K562 (cell line): ENCODE measurements around the gene NEDD4. TPM values are rescaled to one million over a fixed set of nuclear protein-coding genes. Genes with fewer than 3 reads are reported as not detected.

ENCODE experiments used
- ATAC-seq: fragments of 200-7000 bp; cut with Tn5 transposase; 3 replicates; pipeline ENCODE4 v1.9.1; 2020; ENCODE audit warnings: moderate library complexity
- BruUV-seq: library from RNA; stranded (reverse); fragments of 400-500 nt; replicated peaks from 2 replicates; lab custom pipeline; 2021; lab: Mats Ljungman, UMichigan
- CTCF ChIA-PET: fragments of 300-600 bp; formaldehyde crosslinking; extraction: SDS; loops from one replicate; lab custom pipeline; 2021; ENCODE audit warnings: low intra/inter-chr PET ratio; lab: Yijun Ruan, JAX
- POLR2A ChIA-PET: fragments of 300-600, 350-650 bp; sonication (Branson Sonifier 250); formaldehyde crosslinking; extraction: SDS; loops from one replicate; lab custom pipeline; 2021; ENCODE audit warnings: antibody characterized with exemption, inconsistent platforms; lab: Yijun Ruan, JAX
- DNase-seq, 4 experiments: peaks; one replicate each; pipeline versions ENCODE4 v3.0.0 to v3.0.0-alpha.2; 2011 to 2018; ENCODE audit warnings: low spot score in 3 of 4, mixed read lengths in 3 of 4; ENCODE audit errors: extremely low read depth in 1 of 4
- FAIRE-seq: peaks from 2 replicates; lab custom pipeline; 2011; peaks lifted over from hg19 to GRCh38; lab: Jason Lieb, UNC
- H2AFZ ChIP-seq: 2 replicates; pipeline ENCODE4 v1.6.0; 2011; ENCODE audit warnings: low read depth, low read length, control low read depth, inconsistent platforms
- H3K27ac ChIP-seq: fragments of 200-600 bp; 3 replicates; pipeline ENCODE4 v1.8.0; 2011; ENCODE audit warnings: low read depth, mild to moderate bottlenecking, control low read depth, inconsistent platforms, low read length, moderate library complexity, mixed read lengths; ENCODE audit errors: extremely low read depth
- H3K27me3 ChIP-seq, 2 experiments: fragments of 300-600 bp in 1 of 2; 2 replicates in 1 of 2; 3 replicates in 1 of 2; pipeline versions ENCODE4 v1.6.0 to v1.8.0; 2011; ENCODE audit warnings: inconsistent platforms in 2 of 2, low read length in 2 of 2, mild to moderate bottlenecking in 1 of 2, mixed read lengths in 1 of 2, moderate library complexity in 1 of 2; ENCODE audit not compliant: control insufficient read depth in 2 of 2, insufficient read depth in 2 of 2
- H3K36me3 ChIP-seq: fragments of 300-600 bp; 3 replicates; pipeline ENCODE4 v1.8.0; 2011; ENCODE audit warnings: mild to moderate bottlenecking, low read length, inconsistent platforms; ENCODE audit not compliant: control insufficient read depth, insufficient read depth
- H3K4me1 ChIP-seq, 2 experiments: fragments of 200-600 bp in 1 of 2; replicated peaks in 1 of 2; 2 replicates in 1 of 2; 3 replicates in 1 of 2; pipeline versions ENCODE4 v1.5.1 to v1.8.0; 2011; ENCODE audit warnings: inconsistent platforms in 2 of 2, low read length in 2 of 2, mild to moderate bottlenecking in 1 of 2, mixed read lengths in 1 of 2, moderate library complexity in 1 of 2; ENCODE audit not compliant: control insufficient read depth in 2 of 2, insufficient read depth in 2 of 2
- H3K4me2 ChIP-seq: 2 replicates; pipeline ENCODE4 v1.6.1; 2011; ENCODE audit warnings: low read length, control low read depth, inconsistent platforms, mixed read lengths; ENCODE audit not compliant: insufficient read depth
- H3K4me3 ChIP-seq: fragments of 200-600 bp; sonication (generic), shearing (Covaris generic); 2 replicates; pipeline ENCODE4 v1.5.1; 2016; ENCODE audit warnings: control low read depth, inconsistent platforms
- H3K79me2 ChIP-seq: fragments of 200-600 bp; 3 replicates; pipeline ENCODE4 v1.8.0; 2011; ENCODE audit warnings: low read length, inconsistent platforms; ENCODE audit not compliant: control insufficient read depth, insufficient read depth
- H3K9ac ChIP-seq, 2 experiments: 2 replicates each; pipeline versions ENCODE4 v1.6.0 to v1.6.1; 2011; ENCODE audit warnings: low read depth in 2 of 2, low read length in 2 of 2, control low read depth in 1 of 2, inconsistent platforms in 1 of 2, mild to moderate bottlenecking in 1 of 2, mixed read lengths in 1 of 2; ENCODE audit not compliant: insufficient read depth in 1 of 2
- H3K9me1 ChIP-seq: one replicate; pipeline ENCODE4 v1.6.0; 2011; ENCODE audit warnings: inconsistent platforms, mild to moderate bottlenecking, low read length, moderate library complexity; ENCODE audit not compliant: control insufficient read depth, insufficient read depth
- H3K9me3 ChIP-seq: replicated peaks from 2 replicates; pipeline ENCODE4 v1.5.1; 2011; ENCODE audit warnings: low read depth, low read length, inconsistent platforms; ENCODE audit not compliant: control insufficient read depth, insufficient read depth
- H4K20me1 ChIP-seq: replicated peaks from 2 replicates; pipeline ENCODE4 v1.6.1; 2011; ENCODE audit warnings: low read length, inconsistent platforms, mixed read lengths; ENCODE audit not compliant: control insufficient read depth, insufficient read depth
- ADNP ChIP-seq: fragments of 200-800 bp; sonication (Bioruptor generic); IDR thresholded peaks from 2 replicates; pipeline ENCODE4 v1.6.1; 2016; ENCODE audit warnings: missing genetic modification characterization, missing compliant biosample characterization
- ESRRA ChIP-seq: fragments of 450-650 bp; IDR thresholded peaks from 2 replicates; pipeline ENCODE4 v1.6.1; 2014; ENCODE audit warnings: low read depth, mild to moderate bottlenecking, moderate library complexity, borderline replicate concordance
- HNRNPLL ChIP-seq: fragments of 200-400 bp; formaldehyde crosslinking; IDR thresholded peaks from 2 replicates; pipeline ENCODE4 v1.6.1; 2017; ENCODE audit warnings: low read length, low read depth, mild to moderate bottlenecking; ENCODE audit not compliant: poor library complexity, severe bottlenecking
- LARP7 ChIP-seq: fragments of 450-650 bp; IDR thresholded peaks from 2 replicates; pipeline ENCODE4 v1.6.1; 2016
- MAFF ChIP-seq: IDR thresholded peaks from 2 replicates; pipeline ENCODE4 v1.6.1; 2012; ENCODE audit warnings: low read length, improper control_type of control experiment
- MAFK ChIP-seq: IDR thresholded peaks from 2 replicates; pipeline ENCODE4 v1.6.1; 2011; ENCODE audit warnings: low read length, improper control_type of control experiment
- PHF8 ChIP-seq: fragments of 200-600 bp; sonication (generic); IDR thresholded peaks from 2 replicates; pipeline ENCODE4 v1.6.1; 2012; ENCODE audit warnings: mixed run types, mild to moderate bottlenecking, inconsistent platforms, low read length, moderate library complexity, borderline replicate concordance
- PRMT5 ChIP-seq: sonication (generic); formaldehyde crosslinking; IDR thresholded peaks from 2 replicates; pipeline ENCODE4 v1.5.0; 2020; ENCODE audit warnings: missing genetic modification reagents
- SNRNP70 ChIP-seq: fragments of 200-400 bp; formaldehyde crosslinking; optimal IDR thresholded peaks from 2 replicates; pipeline ENCODE3; 2017; ENCODE audit warnings: low read depth, low read length
- ZC3H11A ChIP-seq: IDR thresholded peaks from 2 replicates; pipeline ENCODE4 v1.6.1; 2012; ENCODE audit warnings: low read depth, low read length, improper control_type of control experiment
- ZNF12 ChIP-seq: sonication (generic); formaldehyde crosslinking; IDR thresholded peaks from 2 replicates; pipeline ENCODE4 v1.4.0; 2020; ENCODE audit warnings: mild to moderate bottlenecking, missing genetic modification reagents
- ZNF134 ChIP-seq: fragments of 250-450 bp; sonication (Bioruptor Pico); conservative IDR thresholded peaks from 2 replicates; pipeline ENCODE4 v1.4.0; 2020
- ZNF316 ChIP-seq: fragments of 450-650 bp; IDR thresholded peaks from 2 replicates; pipeline ENCODE4 v1.6.1; 2016
- ZNF324 ChIP-seq: fragments of 250-450 bp; sonication (Bioruptor Pico); IDR thresholded peaks from 2 replicates; pipeline ENCODE4 v1.4.0; 2020; ENCODE audit warnings: mild to moderate bottlenecking
- ZNF79 ChIP-seq: fragments of 250-450 bp; sonication (Bioruptor Pico); IDR thresholded peaks from 2 replicates; pipeline ENCODE4 v1.4.0; 2020; ENCODE audit warnings: low read depth, mild to moderate bottlenecking, moderate library complexity
- WGBS: fragments of 100-300 bp; shearing (Covaris generic); methylation state at CpG from one replicate; pipeline ENCODE4 v1.1.6; 2016; ENCODE audit warnings: low coverage, mixed read lengths; ENCODE audit not compliant: insufficient coverage; ENCODE audit errors: missing lambda C conversion rate; 5-methylcytosine and 5-hydroxymethylcytosine counted together
- in situ Hi-C: fragments of 300-500 bp; cut with MboI; formaldehyde crosslinking; loops from 4 replicates; pipeline ENCODE4 v1.15.0; 2018; ENCODE audit warnings: inconsistent platforms, mixed read lengths
- intact Hi-C: fragments of 100-400 bp; cut with micrococcal nuclease; formaldehyde crosslinking; loops from 2 replicates; pipeline ENCODE4 v1.14.2; 2022
- polyA plus RNA-seq, 8 experiments: library from polyadenylated mRNA; depleted of rRNA in 4 of 8; stranded (reverse) in 5 of 8; unstranded in 3 of 8; fragments of >200 nt; fragmentation: Nextera tagmentation in 2 of 8; fragmentation: Illumina TruSeq in 1 of 8; extraction: Ambion mirVana in 2 of 8; extraction: Trizol in 1 of 8; gene quantifications; 2 replicates each; pipeline versions ENCODE4 v1.2.1 to v1.2.3, GENCODE V29; 2011 to 2014; ENCODE audit warnings: inconsistent platforms in 1 of 8, missing spikeins in 1 of 8
- total RNA-seq, 7 experiments: library from RNA; depleted of rRNA in 6 of 7; stranded (reverse); fragments of >200 nt in 6 of 7; fragmentation: Illumina TruSeq in 2 of 7; extraction: Trizol in 2 of 7; gene quantifications; 2 replicates each; pipeline versions ENCODE4 v1.2.1 to v1.2.3, GENCODE V29; 2011 to 2021; ENCODE audit warnings: low replicate concordance in 1 of 7
- TF ChIP-seq, protein P1 (sequence below), 2 experiments: fragments of 250-450 bp in 1 of 2; fragments of 450-650 bp in 1 of 2; sonication (Bioruptor Pico) in 1 of 2; IDR thresholded peaks; 2 replicates each; pipeline versions ENCODE4 v1.6.1 to v1.8.0; 2016 to 2021; ENCODE audit warnings: mild to moderate bottlenecking in 2 of 2, moderate library complexity in 2 of 2, missing compliant biosample characterization in 1 of 2, missing genetic modification characterization in 1 of 2
- TF ChIP-seq, protein P2 (sequence below), 2 experiments: fragments of 450-650 bp; IDR thresholded peaks; 2 replicates each; pipeline ENCODE4 v1.6.1; 2018; ENCODE audit warnings: mild to moderate bottlenecking in 2 of 2, low read depth in 1 of 2; ENCODE audit not compliant: partially characterized antibody in 2 of 2
- TF ChIP-seq, protein P3 (sequence below): fragments of 250-450 bp; sonication (Bioruptor Pico); IDR thresholded peaks from 2 replicates; pipeline ENCODE4 v1.5.0; 2021; ENCODE audit warnings: mild to moderate bottlenecking, borderline replicate concordance

The NEDD4 gene
- total and polyA plus RNA-seq, 9 of the 15 experiments (the other 6 are each of a cell fraction or from before 2014, with no cell fraction given), result 7.2 to 23.7 (median 17.3) TPM

DNA sequence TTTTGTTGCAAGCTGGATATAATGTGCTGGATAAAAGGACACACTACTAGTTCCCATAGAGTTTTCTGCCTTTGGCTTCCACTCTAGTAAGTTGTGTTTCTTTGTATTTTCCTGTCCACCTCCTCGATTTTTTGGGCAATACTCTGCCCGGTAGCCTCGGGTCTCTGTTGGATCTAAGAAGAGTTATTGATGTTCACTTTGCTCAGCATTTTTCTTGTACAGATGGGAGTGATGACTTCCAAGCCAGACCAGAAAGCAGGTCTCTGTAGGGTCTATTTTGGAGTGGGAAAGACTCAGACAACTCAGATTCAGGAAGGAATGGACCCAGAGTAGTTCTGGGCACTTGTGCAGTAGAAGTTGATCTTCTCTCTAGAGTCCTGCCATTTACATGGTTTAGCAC, 214.5 kb downstream of the NEDD4 start:
- Histone ChIP-seq H3K4me1 (no peaks in the 10 kb centered on the region), H3K27ac (no peak overlapping the region), H2AFZ (no peak overlapping the region), H3K79me2 (no peaks in the 10 kb centered on the region), H3K9ac (no peak overlapping the region), H3K4me2 (no peak overlapping the region)
- POLR2A ChIA-PET, result no interaction called here
- FAIRE-seq, result no peak
- WGBS, result 0% methylated on average over 3 of the region's 3 CpGs
- no peak for TF ChIP-seq ZNF79
- no peak for TF ChIP-seq ZNF134 (CRISPR knock-in tag)
- TF ChIP-seq ZNF324 (CRISPR knock-in tag), result no peak
- no peak for TF ChIP-seq SNRNP70
- no peak for TF ChIP-seq PRMT5
- TF ChIP-seq, protein P1, sequence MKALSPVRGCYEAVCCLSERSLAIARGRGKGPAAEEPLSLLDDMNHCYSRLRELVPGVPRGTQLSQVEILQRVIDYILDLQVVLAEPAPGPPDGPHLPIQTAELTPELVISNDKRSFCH (CRISPR knock-in tag; IDR thresholded peaks at IDR 0.05), result no peak
- TF ChIP-seq, protein P1 (tag; IDR thresholded peaks at IDR 0.05), result no peak
- no peak for TF ChIP-seq ZC3H11A
- TF ChIP-seq ADNP (tag), result no peak
- no peak for TF ChIP-seq PHF8
- no peak for TF ChIP-seq HNRNPLL
- TF ChIP-seq, protein P2, sequence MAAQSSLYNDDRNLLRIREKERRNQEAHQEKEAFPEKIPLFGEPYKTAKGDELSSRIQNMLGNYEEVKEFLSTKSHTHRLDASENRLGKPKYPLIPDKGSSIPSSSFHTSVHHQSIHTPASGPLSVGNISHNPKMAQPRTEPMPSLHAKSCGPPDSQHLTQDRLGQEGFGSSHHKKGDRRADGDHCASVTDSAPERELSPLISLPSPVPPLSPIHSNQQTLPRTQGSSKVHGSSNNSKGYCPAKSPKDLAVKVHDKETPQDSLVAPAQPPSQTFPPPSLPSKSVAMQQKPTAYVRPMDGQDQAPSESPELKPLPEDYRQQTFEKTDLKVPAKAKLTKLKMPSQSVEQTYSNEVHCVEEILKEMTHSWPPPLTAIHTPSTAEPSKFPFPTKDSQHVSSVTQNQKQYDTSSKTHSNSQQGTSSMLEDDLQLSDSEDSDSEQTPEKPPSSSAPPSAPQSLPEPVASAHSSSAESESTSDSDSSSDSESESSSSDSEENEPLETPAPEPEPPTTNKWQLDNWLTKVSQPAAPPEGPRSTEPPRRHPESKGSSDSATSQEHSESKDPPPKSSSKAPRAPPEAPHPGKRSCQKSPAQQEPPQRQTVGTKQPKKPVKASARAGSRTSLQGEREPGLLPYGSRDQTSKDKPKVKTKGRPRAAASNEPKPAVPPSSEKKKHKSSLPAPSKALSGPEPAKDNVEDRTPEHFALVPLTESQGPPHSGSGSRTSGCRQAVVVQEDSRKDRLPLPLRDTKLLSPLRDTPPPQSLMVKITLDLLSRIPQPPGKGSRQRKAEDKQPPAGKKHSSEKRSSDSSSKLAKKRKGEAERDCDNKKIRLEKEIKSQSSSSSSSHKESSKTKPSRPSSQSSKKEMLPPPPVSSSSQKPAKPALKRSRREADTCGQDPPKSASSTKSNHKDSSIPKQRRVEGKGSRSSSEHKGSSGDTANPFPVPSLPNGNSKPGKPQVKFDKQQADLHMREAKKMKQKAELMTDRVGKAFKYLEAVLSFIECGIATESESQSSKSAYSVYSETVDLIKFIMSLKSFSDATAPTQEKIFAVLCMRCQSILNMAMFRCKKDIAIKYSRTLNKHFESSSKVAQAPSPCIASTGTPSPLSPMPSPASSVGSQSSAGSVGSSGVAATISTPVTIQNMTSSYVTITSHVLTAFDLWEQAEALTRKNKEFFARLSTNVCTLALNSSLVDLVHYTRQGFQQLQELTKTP (IDR thresholded peaks at IDR 0.05; ENCODE audit: low read depth in 1 of 2, partially characterized antibody in 2 of 2), result no peak
- TF ChIP-seq ZNF316, result peak; percentile 27; the same call in 1 of the 2 replicates
- TF ChIP-seq ESRRA, result no peak
- TF ChIP-seq MAFK, result peak; percentile 17; the same call in 1 of the 2 replicates
- no peak for TF ChIP-seq ZNF12 (CRISPR knock-in tag)
- TF ChIP-seq, protein P3, sequence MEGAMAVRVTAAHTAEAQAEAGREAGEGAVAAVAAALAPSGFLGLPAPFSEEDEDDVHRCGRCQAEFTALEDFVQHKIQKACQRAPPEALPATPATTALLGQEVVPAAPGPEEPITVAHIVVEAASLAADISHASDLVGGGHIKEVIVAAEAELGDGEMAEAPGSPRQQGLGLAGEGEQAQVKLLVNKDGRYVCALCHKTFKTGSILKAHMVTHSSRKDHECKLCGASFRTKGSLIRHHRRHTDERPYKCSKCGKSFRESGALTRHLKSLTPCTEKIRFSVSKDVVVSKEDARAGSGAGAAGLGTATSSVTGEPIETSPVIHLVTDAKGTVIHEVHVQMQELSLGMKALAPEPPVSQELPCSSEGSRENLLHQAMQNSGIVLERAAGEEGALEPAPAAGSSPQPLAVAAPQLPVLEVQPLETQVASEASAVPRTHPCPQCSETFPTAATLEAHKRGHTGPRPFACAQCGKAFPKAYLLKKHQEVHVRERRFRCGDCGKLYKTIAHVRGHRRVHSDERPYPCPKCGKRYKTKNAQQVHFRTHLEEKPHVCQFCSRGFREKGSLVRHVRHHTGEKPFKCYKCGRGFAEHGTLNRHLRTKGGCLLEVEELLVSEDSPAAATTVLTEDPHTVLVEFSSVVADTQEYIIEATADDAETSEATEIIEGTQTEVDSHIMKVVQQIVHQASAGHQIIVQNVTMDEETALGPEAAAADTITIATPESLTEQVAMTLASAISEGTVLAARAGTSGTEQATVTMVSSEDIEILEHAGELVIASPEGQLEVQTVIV (CRISPR knock-in tag), result no peak
- TF ChIP-seq LARP7, result no peak
- 0 out of 2 replicates have a peak, but pooled peaks have one; percentile 10 for TF ChIP-seq MAFF
- TF ChIP-seq, all 486 proteins: peak for 3
- CTCF ChIA-PET, result no interaction called here
- no peaks in the 10 kb centered on the region for H3K36me3 ChIP-seq
- H3K27me3 ChIP-seq, result peaks cover 2 to 7% of the 10 kb centered on the region in 2 experiments; a peak in 2 of 5 replicates
- no peak overlapping the region for H3K4me3 ChIP-seq
- BruUV-seq, result no TSS peak
- no peaks in the 10 kb centered on the region for H4K20me1 ChIP-seq
- no peaks in the 10 kb centered on the region for H3K9me1 ChIP-seq
- ATAC-seq (no peak), DNase-seq (no peak)
- H3K9me3 ChIP-seq, result no peaks in the 10 kb centered on the region
- intact Hi-C loops, result no loop called here
- in situ Hi-C loops, result no loop called here
